ENCODE data around the gene HSPA1B. TPM values are rescaled to one million over a fixed set of nuclear protein-coding genes. Genes with fewer than 3 reads are reported as not detected.

Gene HSPA1B
- total RNA-seq, 1 donor from 2014 or later = 613 TPM

- Histone ChIP-seq H3K4me1 (no peaks in the 10 kb centered on the region), H3K4me3 (no peak overlapping the region), H3K9me3 (no peaks in the 10 kb centered on the region), H3K27ac (no peak overlapping the region), H3K36me3 (peaks cover 11 to 19% of the 10 kb centered on the region in 2 donors), H3K27me3 (no peaks in the 10 kb centered on the region)
- intact Hi-C loops (cut with DNase I) = no loop called here
- TF ChIP-seq CTCF (IDR thresholded peaks at IDR 0.05) = no peak
- DNase-seq (ENCODE audit: low spot score in 2 of 2) = no peak
These were observed 48.8 kb downstream of the HSPA1B start for GRCh38 chr6:31876357-31876756.

GRCh38 chr6:31877125-31877650 lies 49.6 kb downstream of the HSPA1B start:
- DNase-seq (ENCODE audit: low spot score in 2 of 2) = no peak
- no peak overlapping the region for H3K4me3 ChIP-seq
- peaks cover 11 to 28% of the 10 kb centered on the region in 2 donors for H3K36me3 ChIP-seq
- no peaks in the 10 kb centered on the region for H3K27me3 ChIP-seq
- intact Hi-C loops (cut with DNase I) = no loop called here
- no peak overlapping the region for H3K27ac ChIP-seq
- H3K4me1 ChIP-seq = no peaks in the 10 kb centered on the region
- no peaks in the 10 kb centered on the region for H3K9me3 ChIP-seq
- no peak for TF ChIP-seq CTCF (IDR thresholded peaks at IDR 0.05)

- H3K4me3 ChIP-seq = no peak overlapping the region
- no peaks in the 10 kb centered on the region for H3K4me1 ChIP-seq
- no peaks in the 10 kb centered on the region for H3K27me3 ChIP-seq
- intact Hi-C loops (cut with DNase I) = no loop called here
- H3K36me3 ChIP-seq = peaks cover 14 to 33% of the 10 kb centered on the region in 2 donors
- H3K9me3 ChIP-seq = no peaks in the 10 kb centered on the region
- no peak for DNase-seq (ENCODE audit: low spot score in 2 of 2)
- H3K27ac ChIP-seq = no peak overlapping the region
- TF ChIP-seq CTCF (IDR thresholded peaks at IDR 0.05) = no peak
These were observed 50.2 kb downstream of the HSPA1B start for GRCh38 chr6:31877651-31878161.

GRCh38 chr6:31878222-31878621 lies 50.7 kb downstream of the HSPA1B start:
- no peaks in the 10 kb centered on the region for H3K4me1 ChIP-seq

GRCh38 chr6:31878726-31879125 lies 51.2 kb downstream of the HSPA1B start, which contains the start of gene SLC44A4:
Gene SLC44A4 (minus strand): TSS chr6:31878997. CDS start chr6:31878980, 17 bp downstream.
- H3K4me3 ChIP-seq = no peak within 1 kb of the TSS
- peaks cover 24 to 43% of the 10 kb centered on the region in 2 donors for H3K36me3 ChIP-seq
- H3K27ac ChIP-seq = no peak within 1 kb of the TSS
- TF ChIP-seq CTCF (IDR thresholded peaks at IDR 0.05) = no peak
- no peaks in the 10 kb centered on the region for H3K4me1 ChIP-seq
- H3K27me3 ChIP-seq = no peaks in the 10 kb centered on the region
- no peaks in the 10 kb centered on the region for H3K9me3 ChIP-seq
- DNase-seq (ENCODE audit: low spot score in 2 of 2) = no peak
- intact Hi-C loops (cut with DNase I) = no loop called here

More at GRCh38 chr6:31878222-31878621, 50.7 kb downstream of the HSPA1B start:
- H3K27ac ChIP-seq = no peak overlapping the region
- no peak for TF ChIP-seq CTCF (IDR thresholded peaks at IDR 0.05)
- no peaks in the 10 kb centered on the region for H3K27me3 ChIP-seq
- no peak for DNase-seq (ENCODE audit: low spot score in 2 of 2)
- no peaks in the 10 kb centered on the region for H3K9me3 ChIP-seq
- no peak overlapping the region for H3K4me3 ChIP-seq
- H3K36me3 ChIP-seq = peaks cover 19 to 38% of the 10 kb centered on the region in 2 donors
- intact Hi-C loops (cut with DNase I) = no loop called here
